Epithelial cell of esophagus (primary cell): Measurements from ENCODE around the gene NLGN2.
A peak's percentile ranks its signal among the peaks of the same experiment; 100 is the strongest.

Source experiments
- DNase-seq: peaks from one replicate; pipeline ENCODE4 v3.0.0; 2010; ENCODE audit warnings: low read depth
- H3K4me3 ChIP-seq: 2 replicates; pipeline ENCODE4 v1.5.1; 2011; ENCODE audit warnings: mild to moderate bottlenecking, low read length, control low read depth
- CTCF ChIP-seq: IDR thresholded peaks from 2 replicates; pipeline ENCODE4 v1.5.1; 2011; ENCODE audit warnings: low read depth, mild to moderate bottlenecking, low read length, control low read depth, inconsistent platforms; ENCODE audit not compliant: insufficient read depth; ENCODE audit errors: missing control alignments

The NLGN2 gene

GRCh38 chr17:7393613-7394451 lies 13.8 kb upstream of the NLGN2 start:
- no peak for TF ChIP-seq CTCF
- H3K4me3 ChIP-seq: peak overlapping the region; percentile 83
- peak; percentile 60 for DNase-seq

GRCh38 chr17:7394452-7395191 lies 13.0 kb upstream of the NLGN2 start, which contains the start of gene PLSCR3:
Gene PLSCR3, minus strand, starts transcription at chr17:7394525. Its CDS starts 415 bp downstream, at chr17:7394110.
- DNase-seq: peak; percentile 86
- peak; percentile 31 for TF ChIP-seq CTCF
- H3K4me3 ChIP-seq: peak within 1 kb of the TSS; percentile 83

- TF ChIP-seq CTCF: peak; percentile 14
- no peak for DNase-seq
- H3K4me3 ChIP-seq: no peak overlapping the region
Measured at GRCh38 chr17:7396147-7396546, 11.5 kb upstream of the NLGN2 start.

GRCh38 chr17:7398612-7399011 lies 9.0 kb upstream of the NLGN2 start:
- TF ChIP-seq CTCF: no peak
- H3K4me3 ChIP-seq: no peak overlapping the region
- no peak for DNase-seq

GRCh38 chr17:7403043-7403726 lies 4.5 kb upstream of the NLGN2 start:
- DNase-seq: no peak
- no peak for TF ChIP-seq CTCF

GRCh38 chr17:7403727-7403976 lies 4.0 kb upstream of the NLGN2 start:
- peak overlapping the region; percentile 76 for H3K4me3 ChIP-seq
- TF ChIP-seq CTCF: no peak
- DNase-seq: no peak

More at GRCh38 chr17:7403043-7403726, 4.5 kb upstream of the NLGN2 start:
- peak overlapping the region; percentile 76 for H3K4me3 ChIP-seq
